Karpas-422 (cell line): ENCODE data around the gene HMCES. TPM values are rescaled to one million over a fixed set of nuclear protein-coding genes. Genes with fewer than 3 reads are reported as not detected.

Experiments
- DNase-seq: peaks from one replicate; pipeline ENCODE4 v3.0.0-alpha.2; 2015
- H2AFZ ChIP-seq: fragments of 200-600 bp; sonication (generic); 2 replicates; pipeline ENCODE4 v1.6.1; 2014; ENCODE audit warnings: antibody characterized with exemption, low read length, mixed read lengths
- H3K27ac ChIP-seq: fragments of 200-600 bp; sonication (generic); 2 replicates; pipeline ENCODE4 v1.5.1; 2014; ENCODE audit warnings: mild to moderate bottlenecking, low read length, moderate library complexity
- H3K27me3 ChIP-seq: fragments of 200-600 bp; sonication (generic); 2 replicates; pipeline ENCODE4 v1.6.1; 2014; ENCODE audit warnings: low read length, mixed read lengths
- H3K36me3 ChIP-seq: fragments of 200-600 bp; sonication (generic); 2 replicates; pipeline ENCODE4 v1.6.1; 2014; ENCODE audit warnings: low read length, mixed read lengths; ENCODE audit not compliant: insufficient read depth
- H3K4me1 ChIP-seq: fragments of 200-600 bp; sonication (generic); 2 replicates; pipeline ENCODE4 v1.6.1; 2014; ENCODE audit warnings: mild to moderate bottlenecking, low read length, mixed read lengths
- H3K4me2 ChIP-seq: fragments of 200-600 bp; sonication (generic); 2 replicates; pipeline ENCODE4 v1.6.1; 2014; ENCODE audit warnings: low read length, low read depth, mild to moderate bottlenecking; ENCODE audit not compliant: poor library complexity, severe bottlenecking
- H3K4me3 ChIP-seq: fragments of 200-600 bp; sonication (generic); 2 replicates; pipeline ENCODE4 v1.5.1; 2014; ENCODE audit warnings: mild to moderate bottlenecking, antibody characterized with exemption, low read length, mixed read lengths
- H3K79me2 ChIP-seq: fragments of 200-600 bp; sonication (generic); 2 replicates; pipeline ENCODE4 v1.6.1; 2014; ENCODE audit warnings: mild to moderate bottlenecking, low read length, mixed read lengths
- H3K9ac ChIP-seq: fragments of 200-600 bp; sonication (generic); 2 replicates; pipeline ENCODE4 v1.6.0; 2014; ENCODE audit warnings: low read length
- H3K9me2 ChIP-seq: fragments of 200-600 bp; sonication (generic), shearing (Covaris generic); replicated peaks from 2 replicates; pipeline ENCODE4 v1.6.0; 2014; ENCODE audit warnings: mild to moderate bottlenecking, low read length, moderate library complexity; ENCODE audit not compliant: insufficient read depth
- H3K9me3 ChIP-seq: fragments of 300-700, 200-600 bp; sonication (generic); 2 replicates; pipeline ENCODE4 v1.6.1; 2014; ENCODE audit warnings: low read length, mixed read lengths
- H4K20me1 ChIP-seq: fragments of 200-600 bp; sonication (generic); 2 replicates; pipeline ENCODE4 v1.6.1; 2014; ENCODE audit warnings: mild to moderate bottlenecking, antibody characterized with exemption, low read length, low read depth; ENCODE audit not compliant: insufficient read depth
- total RNA-seq: library from RNA; depleted of rRNA; stranded (reverse); fragments of >200 nt; shearing (Covaris generic); gene quantifications from 2 replicates; pipeline ENCODE4 v1.2.3, GENCODE V29; 2014; ENCODE audit warnings: low replicate concordance

HMCES gene
- total RNA-seq, 1 experiment from 2014 or later: 169 TPM

DNA sequence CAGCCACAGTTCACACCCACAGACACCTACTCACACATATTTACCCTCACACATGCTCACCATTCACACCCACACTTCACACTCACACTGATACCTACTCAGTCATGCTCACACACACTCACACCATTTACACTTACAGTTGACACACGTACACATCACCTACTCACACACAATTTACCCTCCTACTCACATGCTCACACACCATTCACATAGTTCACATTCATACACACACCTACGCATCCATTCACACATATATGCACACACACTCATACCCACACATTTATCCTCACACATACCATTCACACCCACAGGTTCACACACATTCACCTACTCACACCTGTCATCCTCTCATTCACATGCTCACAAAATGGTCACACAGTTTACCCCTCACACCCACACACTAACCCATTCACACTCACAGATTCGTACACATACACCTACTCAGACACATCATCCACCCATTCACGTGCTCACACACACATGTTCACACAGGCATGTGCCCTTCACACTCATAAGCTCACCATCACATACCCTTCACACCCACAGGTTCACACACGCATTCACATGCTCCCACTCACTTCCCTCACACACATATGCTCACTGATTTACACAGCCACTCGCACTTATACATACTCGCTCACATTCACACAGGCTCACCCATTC lies 42.3 kb downstream of the HMCES start:
- Histone ChIP-seq H3K27me3 (no peaks in the 10 kb centered on the region), H3K4me1 (peaks cover 15% of the 10 kb centered on the region), H3K4me3 (no peak overlapping the region), H4K20me1 (no peaks in the 10 kb centered on the region), H3K9ac (no peak overlapping the region), H3K79me2 (peaks cover 28% of the 10 kb centered on the region), H3K4me2 (no peak overlapping the region), H3K9me3 (no peaks in the 10 kb centered on the region), H3K9me2 (no peaks in the 10 kb centered on the region), H2AFZ (no peak overlapping the region), H3K36me3 (peaks cover 25% of the 10 kb centered on the region), H3K27ac (no peak overlapping the region)
- no peak for DNase-seq

DNA sequence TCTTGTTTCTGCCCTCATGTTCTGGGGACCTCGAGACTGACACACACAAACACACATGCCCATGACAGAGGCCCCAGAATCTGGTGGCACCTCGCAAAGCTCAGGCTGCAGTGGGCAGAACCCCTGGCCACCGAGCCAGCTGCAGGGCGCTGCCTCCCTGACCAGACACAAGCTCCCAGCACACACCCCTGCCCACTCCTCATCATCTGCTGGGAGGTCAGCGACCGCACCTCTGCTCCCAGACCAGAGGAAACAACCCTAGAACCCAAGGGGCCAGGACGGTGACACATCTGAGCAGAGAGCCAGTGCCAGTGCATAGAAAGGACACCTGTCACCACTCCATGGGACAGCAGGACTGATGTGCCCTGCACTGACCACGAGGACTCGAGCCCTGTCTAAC lies 43.2 kb downstream of the HMCES start:
- H3K79me2 ChIP-seq: peaks cover 18% of the 10 kb centered on the region
- no peaks in the 10 kb centered on the region for H4K20me1 ChIP-seq
- no peaks in the 10 kb centered on the region for H3K9me3 ChIP-seq
- H3K27ac ChIP-seq: no peak overlapping the region
- H3K4me3 ChIP-seq: no peak overlapping the region
- peaks cover 25% of the 10 kb centered on the region for H3K36me3 ChIP-seq
- H3K4me2 ChIP-seq: no peak overlapping the region
- H3K9ac ChIP-seq: no peak overlapping the region
- H3K9me2 ChIP-seq: no peaks in the 10 kb centered on the region
- DNase-seq: no peak
- peaks cover 15% of the 10 kb centered on the region for H3K4me1 ChIP-seq
- H2AFZ ChIP-seq: no peak overlapping the region
- H3K27me3 ChIP-seq: no peaks in the 10 kb centered on the region

DNA sequence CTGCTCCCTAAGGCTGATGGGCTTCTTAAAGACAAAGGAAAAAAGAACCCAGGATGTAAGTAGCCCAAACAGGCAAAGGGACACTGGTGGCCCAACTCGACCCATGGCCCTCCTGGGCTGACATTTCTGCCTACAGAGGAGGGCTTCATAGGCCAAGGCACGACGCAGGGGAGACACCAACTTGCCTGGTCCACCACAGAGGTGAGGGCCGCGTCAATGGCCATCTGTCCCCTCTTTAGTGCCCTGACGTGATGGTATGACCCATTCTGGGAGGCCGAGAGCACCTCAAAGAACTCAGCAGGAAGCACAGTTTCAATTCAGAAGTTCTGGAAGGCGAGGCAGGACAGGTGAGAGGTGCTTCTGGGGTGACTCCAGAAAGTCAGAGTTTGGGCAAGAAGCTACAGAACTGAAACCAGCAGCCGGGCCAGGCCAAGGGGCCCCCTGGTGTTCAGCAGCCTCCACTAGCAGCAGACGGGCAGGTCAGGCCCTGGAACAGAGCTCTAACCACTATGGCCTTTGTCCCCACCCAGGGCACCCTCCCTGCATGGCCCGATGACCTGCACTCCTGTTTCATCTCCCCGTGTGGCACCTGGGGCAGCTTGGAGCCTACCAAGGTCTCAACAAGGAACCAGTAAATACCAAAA lies 45.1 kb downstream of the HMCES start:
- H2AFZ ChIP-seq: no peak overlapping the region
- H3K4me1 ChIP-seq: peaks cover 2% of the 10 kb centered on the region; the same call in 1 of the 2 replicates

DNA sequence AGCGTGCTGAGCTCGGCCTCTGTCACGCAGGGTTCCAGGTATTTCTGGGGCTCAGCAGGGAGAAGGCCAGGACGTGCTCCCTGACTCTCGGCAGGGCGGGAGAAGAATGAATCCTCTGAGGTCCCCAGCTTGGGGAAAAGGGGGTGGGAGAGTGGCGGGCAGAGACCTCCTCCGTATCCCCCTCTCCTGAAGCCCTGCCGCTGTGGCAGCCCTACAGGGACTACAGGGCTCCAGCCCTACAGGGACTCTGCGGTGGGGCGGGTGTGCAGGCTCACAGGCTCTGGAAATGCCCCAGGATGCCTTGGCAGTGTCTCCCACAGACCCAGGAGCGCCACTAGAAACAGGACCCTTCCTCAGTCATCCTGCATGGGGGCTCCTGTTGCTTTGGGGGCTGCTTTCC lies 46.2 kb downstream of the HMCES start:
- Histone ChIP-seq H4K20me1 (no peaks in the 10 kb centered on the region), H3K4me1 (peaks cover 2% of the 10 kb centered on the region; the same call in 1 of the 2 replicates), H2AFZ (no peak overlapping the region), H3K79me2 (no peaks in the 10 kb centered on the region), H3K9me3 (no peaks in the 10 kb centered on the region), H3K27ac (no peak overlapping the region), H3K36me3 (peaks cover 21% of the 10 kb centered on the region), H3K4me3 (no peak overlapping the region), H3K9me2 (no peaks in the 10 kb centered on the region), H3K27me3 (no peaks in the 10 kb centered on the region), H3K4me2 (no peak overlapping the region), H3K9ac (no peak overlapping the region)
- no peak for DNase-seq

More for the DNA sequence above, 45.1 kb downstream of the HMCES start:
- Histone ChIP-seq H3K4me3 (no peak overlapping the region), H3K79me2 (no peaks in the 10 kb centered on the region), H3K27ac (no peak overlapping the region), H3K36me3 (peaks cover 21% of the 10 kb centered on the region), H3K9me3 (no peaks in the 10 kb centered on the region), H3K4me2 (no peak overlapping the region), H3K27me3 (no peaks in the 10 kb centered on the region), H4K20me1 (no peaks in the 10 kb centered on the region), H3K9ac (no peak overlapping the region), H3K9me2 (no peaks in the 10 kb centered on the region)
- DNase-seq: peak; percentile 74

DNA sequence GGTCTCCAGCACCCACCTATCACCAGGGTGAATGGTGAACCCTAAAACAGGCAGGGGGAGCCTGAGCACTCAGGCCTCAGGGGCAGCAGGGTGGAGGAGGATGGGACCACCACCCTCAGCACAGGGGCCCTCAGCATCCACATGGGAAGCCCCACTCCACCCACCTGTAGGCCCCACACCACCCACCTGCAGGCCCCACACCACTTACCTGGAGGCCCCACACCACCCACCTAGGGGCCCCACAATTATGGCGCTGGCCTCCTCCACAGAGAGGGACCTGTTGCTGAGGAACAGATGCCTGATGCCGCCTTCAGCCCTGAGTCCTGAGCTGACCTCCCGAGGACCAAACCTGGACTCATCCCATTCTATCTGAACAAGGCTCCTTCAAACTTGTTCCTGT lies 46.7 kb downstream of the HMCES start:
- Histone ChIP-seq H3K36me3 (peaks cover 21% of the 10 kb centered on the region), H3K27ac (no peak overlapping the region)

DNA sequence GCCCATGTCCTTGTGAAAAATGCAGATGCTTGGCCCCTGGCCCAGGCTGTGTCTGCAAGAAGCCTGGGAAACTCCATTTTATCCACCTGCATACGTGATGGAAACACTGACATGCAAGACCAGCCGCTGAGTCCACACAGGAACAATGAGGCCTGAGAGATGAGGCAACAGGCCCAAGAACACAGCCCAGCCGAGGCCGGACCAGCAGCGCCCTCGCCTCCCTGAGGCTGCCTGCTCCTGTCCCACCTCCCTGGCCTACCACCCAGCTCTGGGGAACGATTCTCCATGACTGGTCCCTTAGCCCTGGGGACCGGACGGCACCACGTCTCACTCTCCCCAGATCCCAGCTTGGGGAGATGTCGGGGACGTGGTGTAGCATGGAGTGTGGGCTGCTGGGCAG lies 47.5 kb downstream of the HMCES start:
- no peak for DNase-seq
- no peak overlapping the region for H2AFZ ChIP-seq
- H3K27ac ChIP-seq: no peak overlapping the region
- H3K27me3 ChIP-seq: no peaks in the 10 kb centered on the region
- H3K4me1 ChIP-seq: peaks cover 2% of the 10 kb centered on the region; the same call in 1 of the 2 replicates
- peaks cover 16% of the 10 kb centered on the region for H3K36me3 ChIP-seq
- H4K20me1 ChIP-seq: no peaks in the 10 kb centered on the region
- H3K9me2 ChIP-seq: no peaks in the 10 kb centered on the region
- no peaks in the 10 kb centered on the region for H3K9me3 ChIP-seq
- H3K4me2 ChIP-seq: no peak overlapping the region
- no peaks in the 10 kb centered on the region for H3K79me2 ChIP-seq
- no peak overlapping the region for H3K9ac ChIP-seq
- no peak overlapping the region for H3K4me3 ChIP-seq

More for the DNA sequence above, 46.7 kb downstream of the HMCES start:
- H3K9me2 ChIP-seq: no peaks in the 10 kb centered on the region
- H3K4me1 ChIP-seq: peaks cover 2% of the 10 kb centered on the region; the same call in 1 of the 2 replicates
- H3K27me3 ChIP-seq: no peaks in the 10 kb centered on the region
- no peak overlapping the region for H3K4me3 ChIP-seq
- no peaks in the 10 kb centered on the region for H3K79me2 ChIP-seq
- no peaks in the 10 kb centered on the region for H4K20me1 ChIP-seq
- no peaks in the 10 kb centered on the region for H3K9me3 ChIP-seq
- H3K9ac ChIP-seq: no peak overlapping the region
- no peak overlapping the region for H2AFZ ChIP-seq
- H3K4me2 ChIP-seq: no peak overlapping the region
- no peak for DNase-seq

DNA sequence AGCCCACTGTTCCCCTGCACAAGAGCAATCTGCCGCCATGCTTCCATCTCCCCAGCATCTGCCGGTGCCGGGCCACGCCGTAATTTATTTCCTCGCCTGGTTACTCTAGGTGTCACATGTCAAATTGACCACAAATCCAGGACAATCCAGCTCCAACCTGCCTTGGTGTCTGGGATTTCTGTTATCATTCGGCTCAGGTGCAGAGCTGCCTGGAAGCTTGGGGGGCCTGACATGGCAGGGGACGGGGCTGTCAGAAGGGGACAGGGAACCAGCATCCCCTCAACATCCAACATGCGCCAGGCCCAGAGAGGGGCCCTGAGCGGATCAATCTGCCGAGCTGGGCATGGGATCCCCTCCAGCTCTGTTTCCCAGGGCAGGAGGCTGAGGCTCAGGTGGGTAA lies 47.9 kb downstream of the HMCES start:
- no peak for DNase-seq
- no peaks in the 10 kb centered on the region for H3K9me3 ChIP-seq
- peaks cover 11% of the 10 kb centered on the region for H3K36me3 ChIP-seq
- no peak overlapping the region for H3K9ac ChIP-seq
- H3K4me2 ChIP-seq: no peak overlapping the region
- H2AFZ ChIP-seq: no peak overlapping the region
- H3K27ac ChIP-seq: no peak overlapping the region
- H4K20me1 ChIP-seq: no peaks in the 10 kb centered on the region
- H3K79me2 ChIP-seq: no peaks in the 10 kb centered on the region
- H3K27me3 ChIP-seq: no peaks in the 10 kb centered on the region
- H3K4me3 ChIP-seq: no peak overlapping the region
- H3K9me2 ChIP-seq: no peaks in the 10 kb centered on the region
- H3K4me1 ChIP-seq: peaks cover 2% of the 10 kb centered on the region; the same call in 1 of the 2 replicates

DNA sequence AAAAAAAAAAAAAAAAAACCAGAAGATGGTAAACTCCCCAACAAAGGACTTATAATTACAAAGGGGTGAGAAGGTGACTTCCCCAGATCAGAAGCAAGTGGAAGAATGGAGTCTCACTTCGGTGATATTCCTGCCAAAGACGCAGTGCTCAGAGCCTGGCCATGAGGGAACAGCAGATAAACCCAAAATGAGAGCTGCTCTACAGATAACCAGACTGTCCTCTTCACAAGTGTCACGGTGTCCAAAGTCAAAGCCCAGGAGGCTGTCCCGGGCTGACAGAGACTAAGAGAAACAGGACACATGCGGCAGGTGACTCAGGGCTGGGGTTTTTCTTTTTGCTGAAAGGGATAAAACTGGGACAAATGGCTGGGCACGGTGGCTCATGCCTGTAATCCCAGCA lies 48.8 kb downstream of the HMCES start:
- no peak overlapping the region for H3K4me2 ChIP-seq
- H2AFZ ChIP-seq: no peak overlapping the region
- H3K9me3 ChIP-seq: no peaks in the 10 kb centered on the region
- H3K27ac ChIP-seq: no peak overlapping the region
- H3K27me3 ChIP-seq: no peaks in the 10 kb centered on the region
- no peak for DNase-seq
- no peaks in the 10 kb centered on the region for H3K9me2 ChIP-seq
- no peaks in the 10 kb centered on the region for H3K79me2 ChIP-seq
- no peak overlapping the region for H3K4me3 ChIP-seq
- peaks cover 2% of the 10 kb centered on the region; the same call in 1 of the 2 replicates for H3K4me1 ChIP-seq
- peaks cover 6% of the 10 kb centered on the region; the same call in 1 of the 2 replicates for H3K36me3 ChIP-seq
- no peak overlapping the region for H3K9ac ChIP-seq
- H4K20me1 ChIP-seq: no peaks in the 10 kb centered on the region
